ENCODE data around the gene KAZN.

GRCh38 chr1:14712136-14712535 lies 113.7 kb downstream of the KAZN start:
- TF ChIP-seq, protein P1, sequence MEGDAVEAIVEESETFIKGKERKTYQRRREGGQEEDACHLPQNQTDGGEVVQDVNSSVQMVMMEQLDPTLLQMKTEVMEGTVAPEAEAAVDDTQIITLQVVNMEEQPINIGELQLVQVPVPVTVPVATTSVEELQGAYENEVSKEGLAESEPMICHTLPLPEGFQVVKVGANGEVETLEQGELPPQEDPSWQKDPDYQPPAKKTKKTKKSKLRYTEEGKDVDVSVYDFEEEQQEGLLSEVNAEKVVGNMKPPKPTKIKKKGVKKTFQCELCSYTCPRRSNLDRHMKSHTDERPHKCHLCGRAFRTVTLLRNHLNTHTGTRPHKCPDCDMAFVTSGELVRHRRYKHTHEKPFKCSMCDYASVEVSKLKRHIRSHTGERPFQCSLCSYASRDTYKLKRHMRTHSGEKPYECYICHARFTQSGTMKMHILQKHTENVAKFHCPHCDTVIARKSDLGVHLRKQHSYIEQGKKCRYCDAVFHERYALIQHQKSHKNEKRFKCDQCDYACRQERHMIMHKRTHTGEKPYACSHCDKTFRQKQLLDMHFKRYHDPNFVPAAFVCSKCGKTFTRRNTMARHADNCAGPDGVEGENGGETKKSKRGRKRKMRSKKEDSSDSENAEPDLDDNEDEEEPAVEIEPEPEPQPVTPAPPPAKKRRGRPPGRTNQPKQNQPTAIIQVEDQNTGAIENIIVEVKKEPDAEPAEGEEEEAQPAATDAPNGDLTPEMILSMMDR (conservative IDR thresholded peaks at IDR 0.05; ENCODE audit: low read length), result no peak
- no peak for TF ChIP-seq EZH2phosphoT487 (IDR thresholded peaks at IDR 0.05; ENCODE audit: borderline replicate concordance)
